Stimulated activated CD4-positive, alpha-beta T cell treated with anti-CD3 and anti-CD28 coated beads, Interleukin-1b, Interleukin-23, amount 100 ng/mL, for 48 hours (primary cell): ENCODE data around the gene GRB7.
"Not testable (repeated sequence)": the region's sequence is repeated elsewhere in the genome, so short reads cannot be mapped to it uniquely, and the experiment has no call there.

Experiments
- DNase-seq: peaks from one replicate; pipeline ENCODE4 v3.0.0-alpha.2; 2020

Gene GRB7

GRCh38 chr17:39737760-39738567, at the start of gene GRB7:
TSS of gene GRB7 (plus strand) at chr17:39737938. CDS start at chr17:39742302, 4,364 bp downstream.
- DNase-seq, result no peak

DNA sequence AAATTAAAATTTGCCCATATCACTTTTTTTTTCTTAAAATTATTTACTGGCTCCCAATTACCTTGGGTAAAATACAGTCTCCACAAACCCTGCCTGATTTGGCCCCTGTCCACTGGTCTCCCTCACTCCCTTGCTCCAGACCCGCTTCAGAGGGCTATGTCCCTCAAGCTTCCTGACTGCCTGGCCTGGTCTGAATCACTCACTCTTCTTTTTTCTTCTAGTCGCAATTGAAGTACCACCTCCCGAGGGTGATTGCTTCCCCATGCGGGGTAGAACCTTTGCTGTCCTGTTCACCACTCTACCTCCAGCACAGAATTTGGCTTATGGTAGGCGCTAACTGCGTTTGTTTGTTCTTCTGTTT, 49.3 kb upstream of the GRB7 start:
- no peak for DNase-seq

DNA sequence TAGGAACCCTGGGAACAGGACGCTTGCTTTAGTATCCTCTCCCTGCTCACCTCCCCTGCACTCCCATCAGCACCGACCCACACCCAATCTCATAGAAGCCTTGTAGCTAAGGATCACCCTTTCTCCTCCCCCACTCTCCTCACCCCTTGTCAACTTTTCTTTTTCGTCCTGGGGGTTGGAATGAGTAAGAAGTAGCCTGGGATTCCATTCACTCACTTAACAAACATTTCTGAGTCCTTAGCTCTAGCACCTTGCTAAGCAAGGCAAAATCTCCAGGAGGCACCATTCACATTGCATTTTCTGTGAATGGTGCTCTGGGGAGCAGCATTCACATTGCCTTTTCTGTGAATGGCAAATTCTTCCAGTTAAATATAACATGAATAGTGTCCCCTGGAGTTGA, 48.8 kb upstream of the GRB7 start:
- no peak for DNase-seq

- no peak for DNase-seq
Observed at GRCh38 chr17:39694593-39694992, 43.1 kb upstream of the GRB7 start.

DNA sequence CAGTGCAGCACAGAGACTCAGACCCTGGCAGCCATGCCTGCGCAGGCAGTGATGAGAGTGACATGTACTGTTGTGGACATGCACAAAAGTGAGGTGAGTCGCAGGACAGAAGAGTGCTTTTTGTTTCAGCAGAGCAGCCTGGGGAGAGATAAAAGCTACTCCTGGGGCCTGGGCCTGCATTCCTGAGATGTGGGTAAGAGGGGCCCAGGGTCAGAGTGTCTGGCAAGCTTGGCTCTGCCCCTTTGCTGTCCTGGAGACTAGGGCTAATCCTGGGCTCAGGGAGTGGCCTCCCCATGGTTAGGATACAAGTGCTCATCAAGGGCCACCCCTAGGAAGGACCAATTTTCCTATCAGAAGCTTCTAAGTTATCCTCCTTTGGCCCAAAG, 42.7 kb upstream of the GRB7 start:
- DNase-seq, result no peak

GRCh38 chr17:39696731-39697130, 41.0 kb upstream of the GRB7 start:
- no peak for DNase-seq

GRCh38 chr17:39697961-39698360, 39.8 kb upstream of the GRB7 start:
- DNase-seq, result no peak

DNA sequence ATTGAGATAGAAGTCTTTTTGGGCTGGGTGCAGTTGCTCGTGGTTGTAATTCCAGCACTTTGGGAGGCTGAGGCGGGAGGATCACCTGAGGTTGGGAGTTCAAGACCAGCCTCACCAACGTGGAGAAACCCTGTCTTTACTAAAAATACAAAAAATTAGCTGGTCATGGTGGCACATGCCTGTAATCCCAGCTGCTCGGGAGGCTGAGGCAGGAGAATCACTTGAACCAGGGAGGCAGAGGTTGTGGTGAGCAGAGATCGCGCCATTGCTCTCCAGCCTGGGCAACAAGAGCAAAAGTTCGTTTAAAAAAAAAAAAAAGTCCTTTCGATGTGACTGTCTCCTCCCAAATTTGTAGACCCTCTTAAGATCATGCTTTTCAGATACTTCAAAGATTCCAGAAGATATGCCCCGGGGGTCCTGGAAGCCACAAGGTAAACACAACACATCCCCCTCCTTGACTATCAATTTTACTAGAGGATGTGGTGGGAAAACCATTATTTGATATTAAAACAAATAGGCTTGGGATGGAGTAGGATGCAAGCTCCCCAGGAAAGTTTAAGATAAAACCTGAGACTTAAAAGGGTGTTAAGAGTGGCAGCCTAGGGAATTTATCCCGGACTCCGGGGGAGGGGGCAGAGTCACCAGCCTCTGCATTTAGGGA, 38.5 kb upstream of the GRB7 start:
- not testable (repeated sequence) for DNase-seq

DNA sequence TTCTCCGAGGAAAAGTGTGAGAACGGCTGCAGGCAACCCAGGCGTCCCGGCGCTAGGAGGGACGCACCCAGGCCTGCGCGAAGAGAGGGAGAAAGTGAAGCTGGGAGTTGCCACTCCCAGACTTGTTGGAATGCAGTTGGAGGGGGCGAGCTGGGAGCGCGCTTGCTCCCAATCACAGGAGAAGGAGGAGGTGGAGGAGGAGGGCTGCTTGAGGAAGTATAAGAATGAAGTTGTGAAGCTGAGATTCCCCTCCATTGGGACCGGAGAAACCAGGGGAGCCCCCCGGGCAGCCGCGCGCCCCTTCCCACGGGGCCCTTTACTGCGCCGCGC, 38.0 kb upstream of the GRB7 start, which contains the start of gene ERBB2:
TSS of gene ERBB2 (plus strand) at position 247 of the 330 bp plus-strand sequence. CDS start 175 bp downstream, outside the sequence.
- DNase-seq, result no peak

DNA sequence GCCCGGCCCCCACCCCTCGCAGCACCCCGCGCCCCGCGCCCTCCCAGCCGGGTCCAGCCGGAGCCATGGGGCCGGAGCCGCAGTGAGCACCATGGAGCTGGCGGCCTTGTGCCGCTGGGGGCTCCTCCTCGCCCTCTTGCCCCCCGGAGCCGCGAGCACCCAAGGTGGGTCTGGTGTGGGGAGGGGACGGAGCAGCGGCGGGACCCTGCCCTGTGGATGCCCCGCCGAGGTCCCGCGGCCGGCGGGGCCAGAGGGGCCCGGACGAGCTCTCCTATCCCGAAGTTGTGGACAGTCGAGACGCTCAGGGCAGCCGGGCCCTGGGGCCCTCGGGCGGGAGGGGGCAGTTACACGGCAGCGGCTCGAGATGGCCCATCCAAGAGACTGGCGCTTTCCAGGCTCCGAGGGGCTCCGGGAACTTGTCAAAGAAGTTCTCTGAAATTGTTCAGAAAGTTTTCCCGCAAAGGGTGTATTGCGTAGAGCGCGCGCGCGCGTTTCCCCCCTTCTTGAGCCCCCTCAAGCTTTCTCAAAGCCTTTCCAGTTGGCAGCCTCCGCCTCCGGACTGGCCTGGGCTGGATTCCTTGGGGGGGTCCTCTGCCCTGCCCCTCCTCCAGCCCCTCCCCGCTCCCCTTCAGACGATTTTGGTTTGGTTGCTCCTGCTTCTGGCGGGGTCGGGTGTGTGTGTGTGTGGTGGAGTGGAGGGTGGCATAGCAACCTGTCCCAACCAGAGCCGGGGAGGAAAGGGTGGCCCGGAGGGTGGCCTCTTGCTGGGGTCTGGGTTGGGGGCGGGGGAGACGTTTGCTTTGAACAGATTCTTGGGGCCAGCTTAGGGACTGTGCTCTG, 37.4 kb upstream of the GRB7 start:
- DNase-seq, result no peak

GRCh38 chr17:39701012-39701783, 36.5 kb upstream of the GRB7 start:
- no peak for DNase-seq

DNA sequence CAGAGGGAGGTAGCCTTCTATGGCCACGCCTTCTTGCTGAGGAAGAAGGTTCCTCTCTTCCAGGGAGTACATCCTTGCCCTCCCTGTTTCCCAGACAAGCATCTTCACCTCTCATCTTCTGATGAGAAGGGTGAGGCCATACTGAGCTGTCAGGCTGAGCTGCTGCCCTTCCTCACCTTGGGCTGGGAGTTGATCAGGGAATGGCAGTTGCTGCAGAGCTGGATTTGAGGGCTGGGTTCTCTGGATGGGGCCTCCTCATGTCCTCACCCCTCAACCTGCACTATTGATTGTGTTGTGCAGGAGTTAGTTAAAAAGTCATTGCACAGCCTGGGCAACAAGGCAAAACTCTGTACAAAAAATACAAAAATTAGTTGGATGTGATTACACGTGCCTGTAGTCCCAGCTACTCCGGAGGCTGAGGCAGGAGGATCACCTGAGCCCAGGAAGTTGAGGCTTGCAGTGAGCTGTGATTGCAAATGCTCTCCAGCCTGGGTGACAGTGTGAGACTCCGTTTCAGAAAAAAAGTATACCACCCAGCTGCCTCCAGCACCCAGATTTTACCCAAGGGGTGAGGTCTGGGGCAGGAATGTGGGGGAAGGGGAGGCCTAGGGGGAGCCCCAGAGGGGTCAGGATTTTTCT, 35.8 kb upstream of the GRB7 start:
- DNase-seq, result no peak

GRCh38 chr17:39702901-39703893, 34.5 kb upstream of the GRB7 start:
- no peak for DNase-seq

DNA sequence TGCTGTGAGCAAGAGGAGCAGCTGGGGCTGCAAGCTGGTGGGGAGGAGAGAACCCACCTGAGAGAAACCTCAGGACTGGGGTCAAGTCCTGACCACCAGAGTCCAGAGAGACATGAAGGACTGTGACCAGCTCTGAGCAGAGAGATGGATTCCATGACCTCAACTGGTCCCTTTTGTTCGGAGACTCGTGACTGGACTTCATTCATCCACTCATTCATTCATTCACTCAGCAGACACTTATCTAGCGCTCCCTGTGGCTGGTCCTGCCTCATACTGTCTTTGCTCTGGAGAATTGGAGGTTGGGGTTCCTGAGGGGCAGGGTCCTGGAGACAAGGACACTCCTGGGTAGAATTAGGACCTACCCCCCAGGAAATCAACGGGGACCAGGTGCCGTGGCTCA, 33.8 kb upstream of the GRB7 start:
- no peak for DNase-seq

GRCh38 chr17:39704821-39705551, 32.8 kb upstream of the GRB7 start:
- no peak for DNase-seq

GRCh38 chr17:39705786-39706348, 31.9 kb upstream of the GRB7 start:
- no peak for DNase-seq

DNA sequence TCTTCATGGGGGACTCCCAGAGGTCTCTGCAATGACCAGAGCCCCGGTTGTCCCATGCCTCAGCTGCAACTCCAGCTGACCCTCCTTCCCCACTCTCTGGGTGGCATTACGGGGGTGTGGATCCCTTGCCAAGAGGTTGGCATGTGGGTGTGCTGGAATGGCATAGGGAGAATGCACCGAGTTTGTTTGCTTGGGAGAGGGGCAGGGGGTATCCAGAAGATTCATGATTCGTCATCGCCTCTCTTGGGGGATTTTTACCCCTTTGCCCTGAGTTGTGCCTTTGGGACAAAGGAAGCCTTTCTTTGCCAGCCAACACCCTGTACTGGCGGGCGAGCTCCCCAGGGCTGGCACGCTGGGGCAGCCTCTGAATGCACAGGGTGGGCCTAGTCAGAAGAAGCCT, 31.4 kb upstream of the GRB7 start:
- no peak for DNase-seq

DNA sequence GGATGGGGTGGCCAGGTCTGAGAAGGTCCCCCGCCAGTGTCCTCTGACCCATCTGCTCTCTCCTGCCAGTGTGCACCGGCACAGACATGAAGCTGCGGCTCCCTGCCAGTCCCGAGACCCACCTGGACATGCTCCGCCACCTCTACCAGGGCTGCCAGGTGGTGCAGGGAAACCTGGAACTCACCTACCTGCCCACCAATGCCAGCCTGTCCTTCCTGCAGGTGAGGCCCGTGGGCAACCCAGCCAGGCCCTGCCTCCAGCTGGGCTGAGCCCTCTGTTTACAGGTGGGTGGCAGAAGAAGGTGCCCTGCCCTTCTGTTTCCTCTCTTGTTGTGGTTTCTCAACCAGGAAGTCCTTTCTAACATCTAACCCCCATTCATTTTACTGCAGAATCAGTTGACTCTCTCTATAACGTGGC, 30.8 kb upstream of the GRB7 start:
- no peak for DNase-seq

- no peak for DNase-seq
Observed at GRCh38 chr17:39709319-39709997, 28.3 kb upstream of the GRB7 start.
